GM10266 (cell line): Measurements from ENCODE around the gene PSMB11.

ENCODE experiments used
- DNase-seq: peaks from one replicate; pipeline ENCODE4 v3.0.0; 2012; ENCODE audit errors: extremely low spot score
- CTCF ChIP-seq: IDR thresholded peaks from 2 replicates; pipeline ENCODE4 v1.5.1; 2012; ENCODE audit warnings: mild to moderate bottlenecking, low read depth; ENCODE audit not compliant: control insufficient read depth, insufficient read depth; ENCODE audit errors: missing control alignments

PSMB11 gene

DNA sequence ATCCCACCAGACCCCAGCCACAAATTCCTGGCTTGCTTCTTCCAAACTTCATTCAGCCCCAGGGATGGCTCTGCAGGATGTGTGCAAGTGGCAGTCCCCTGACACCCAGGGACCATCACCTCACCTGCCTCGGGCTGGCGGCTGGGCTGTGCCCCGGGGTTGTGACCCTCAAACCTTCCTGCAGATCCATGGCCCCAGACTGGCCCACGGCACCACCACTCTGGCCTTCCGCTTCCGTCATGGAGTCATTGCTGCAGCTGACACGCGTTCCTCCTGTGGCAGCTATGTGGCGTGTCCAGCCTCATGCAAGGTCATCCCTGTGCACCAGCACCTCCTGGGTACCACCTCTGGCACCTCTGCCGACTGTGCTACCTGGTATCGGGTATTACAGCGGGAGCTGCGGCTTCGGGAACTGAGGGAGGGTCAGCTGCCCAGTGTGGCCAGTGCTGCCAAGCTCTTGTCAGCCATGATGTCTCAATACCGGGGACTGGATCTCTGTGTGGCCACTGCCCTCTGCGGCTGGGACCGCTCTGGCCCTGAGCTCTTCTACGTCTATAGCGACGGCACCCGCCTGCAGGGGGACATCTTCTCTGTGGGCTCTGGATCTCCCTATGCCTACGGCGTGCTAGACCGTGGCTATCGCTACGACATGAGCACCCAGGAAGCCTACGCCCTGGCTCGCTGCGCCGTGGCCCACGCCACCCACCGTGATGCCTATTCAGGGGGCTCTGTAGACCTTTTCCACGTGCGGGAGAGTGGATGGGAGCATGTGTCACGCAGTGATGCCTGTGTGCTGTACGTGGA, at the start of gene PSMB11:
PSMB11 (plus strand) TSS at position 51 of the 804 bp plus-strand sequence; CDS start at position 65, 14 bp downstream.
- no peak for TF ChIP-seq CTCF
- no peak for DNase-seq

DNA sequence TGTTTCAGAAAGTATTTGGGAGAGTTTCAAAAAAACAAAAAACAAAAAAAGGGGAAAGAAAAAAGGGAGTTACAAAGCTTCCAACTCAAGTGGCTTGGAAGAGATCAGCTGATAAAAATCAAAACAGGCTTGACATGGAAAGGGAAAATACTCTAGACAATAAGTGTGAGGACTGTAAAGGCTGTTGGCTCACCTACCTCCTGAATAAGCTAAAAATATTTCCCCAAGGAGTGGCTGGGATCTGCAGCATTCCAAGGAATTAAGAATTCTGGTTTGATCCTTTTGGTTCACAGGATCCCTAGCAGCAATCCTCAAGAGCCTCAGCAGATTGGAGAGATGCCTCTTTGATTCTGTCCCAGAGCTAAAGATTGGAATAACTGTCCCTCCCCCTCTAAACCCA, 48.5 kb upstream of the PSMB11 start:
- no peak for DNase-seq
- no peak for TF ChIP-seq CTCF

GRCh38 chr14:22994762-22995275, 47.2 kb upstream of the PSMB11 start:
- peak; percentile 72 for TF ChIP-seq CTCF
- peak; percentile 51 for DNase-seq

GRCh38 chr14:22995889-22996625, 46.0 kb upstream of the PSMB11 start:
- TF ChIP-seq CTCF, result no peak
- DNase-seq, result no peak

DNA sequence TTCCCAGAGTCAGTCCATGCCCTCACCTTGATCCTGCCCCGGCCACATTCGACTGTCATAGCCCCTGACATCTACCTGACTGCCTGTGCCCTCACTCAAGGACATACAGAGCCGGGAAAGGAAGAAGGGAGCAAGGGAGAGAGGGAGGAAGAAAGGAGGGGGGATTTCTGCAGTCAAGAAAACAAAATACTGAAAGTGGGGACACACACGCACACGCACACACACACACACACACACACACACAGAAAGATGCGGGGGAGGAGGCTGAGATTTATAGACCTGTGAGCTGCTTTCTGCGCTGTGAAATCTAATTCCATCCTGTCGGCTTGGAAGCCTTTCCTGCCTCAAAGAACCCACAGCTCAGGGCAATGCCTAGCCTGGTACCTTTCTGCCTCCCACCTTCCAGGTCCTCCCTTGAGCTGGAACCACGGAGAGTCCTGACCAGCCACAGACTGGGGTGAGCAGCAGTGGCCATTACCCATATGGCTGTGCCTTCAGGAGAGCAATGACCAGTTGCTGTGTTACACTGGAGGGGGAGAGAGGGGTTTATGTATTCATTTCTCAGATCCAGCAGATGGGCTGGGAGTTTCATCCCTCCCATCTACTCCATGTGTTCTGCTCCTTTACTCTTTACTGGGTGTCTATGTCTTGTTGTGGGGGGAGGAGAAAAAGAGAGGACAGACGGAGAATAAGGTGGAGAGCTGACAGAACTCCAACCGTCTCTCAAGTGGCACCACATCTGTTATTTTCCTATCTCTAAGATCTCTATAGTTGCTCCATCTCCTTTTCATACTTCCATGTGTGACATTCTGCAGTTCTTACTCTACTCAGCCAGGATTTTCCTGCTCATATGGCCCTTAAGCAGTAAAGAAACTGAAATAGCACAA, 45.0 kb upstream of the PSMB11 start:
- TF ChIP-seq CTCF, result no peak
- DNase-seq, result no peak

GRCh38 chr14:22997676-22998323, 44.2 kb upstream of the PSMB11 start:
- TF ChIP-seq CTCF, result no peak
- no peak for DNase-seq
